Endodermal cell (in vitro differentiated cells): ENCODE measurements around the gene ZNF740. TPM values are rescaled to one million over a fixed set of nuclear protein-coding genes. Genes with fewer than 3 reads are reported as not detected.

Experiments
- DNase-seq: peaks from one replicate; pipeline ENCODE4 v3.0.0-alpha.2; 2017
- H3K27ac ChIP-seq: 2 replicates; pipeline ENCODE4 v1.5.1; 2013; ENCODE audit warnings: mild to moderate bottlenecking, low read depth, low read length, moderate library complexity
- H3K27me3 ChIP-seq: 2 replicates; pipeline ENCODE4 v1.6.1; 2013; ENCODE audit warnings: mild to moderate bottlenecking, low read length, moderate library complexity; ENCODE audit not compliant: insufficient read depth, control insufficient read depth, poor library complexity, severe bottlenecking
- H3K36me3 ChIP-seq: 2 replicates; pipeline ENCODE4 v1.7.0; 2013; ENCODE audit warnings: mild to moderate bottlenecking, low read length, moderate library complexity; ENCODE audit not compliant: control insufficient read depth, insufficient read depth
- H3K4me1 ChIP-seq: one replicate; pipeline ENCODE4 v1.7.0; 2013; ENCODE audit warnings: low read length; ENCODE audit not compliant: control insufficient read depth, insufficient read depth
- H3K4me3 ChIP-seq: 2 replicates; pipeline ENCODE4 v1.5.1; 2013; ENCODE audit warnings: mild to moderate bottlenecking, low read length, moderate library complexity
- H3K9ac ChIP-seq: 2 replicates; pipeline ENCODE4 v1.6.1; 2013; ENCODE audit warnings: mild to moderate bottlenecking, low read length, moderate library complexity; ENCODE audit not compliant: poor library complexity, severe bottlenecking; ENCODE audit errors: extremely low read depth
- H3K9me3 ChIP-seq: 2 replicates; pipeline ENCODE4 v1.6.1; 2013; ENCODE audit warnings: mild to moderate bottlenecking, low read length, moderate library complexity; ENCODE audit not compliant: control insufficient read depth
- H3K27ac Mint-ChIP-seq: 2 replicates; pipeline ENCODE4 v1.8.0; 2020; ENCODE audit warnings: mixed read lengths
- H3K27me3 Mint-ChIP-seq: 2 replicates; pipeline ENCODE4 v1.8.0; 2021; ENCODE audit warnings: mild to moderate bottlenecking, mixed read lengths; ENCODE audit not compliant: insufficient read depth
- H3K36me3 Mint-ChIP-seq: 2 replicates; pipeline ENCODE4 v1.8.0; 2020; ENCODE audit warnings: low read depth, mixed read lengths
- H3K4me1 Mint-ChIP-seq: 2 replicates; pipeline ENCODE4 v1.8.0; 2020; ENCODE audit warnings: mixed read lengths
- H3K4me3 Mint-ChIP-seq: 2 replicates; pipeline ENCODE4 v1.8.0; 2020; ENCODE audit warnings: mild to moderate bottlenecking, moderate library complexity, mixed read lengths
- H3K9me3 Mint-ChIP-seq: 2 replicates; pipeline ENCODE4 v1.8.0; 2020; ENCODE audit warnings: mild to moderate bottlenecking, mixed read lengths
- WGBS, 2 experiments: methylation state at CpG; one replicate each; pipeline versions ENCODE4 v1.1.5 to v1.1.7; 2013; ENCODE audit warnings: missing lambda C conversion rate in 2 of 2, mixed read lengths in 1 of 2; ENCODE audit not compliant: insufficient coverage in 1 of 2, insufficient read length in 1 of 2; 5-methylcytosine and 5-hydroxymethylcytosine counted together
- total RNA-seq, 2 donors: library from RNA; stranded (reverse); fragmentation: NEBNext Ultra II Directional in 1 of 2; extraction: Animal tissue kit (Norgen Biotek cat#: 25700) in 1 of 2; gene quantifications; 2 replicates in 1 of 2; 3 replicates in 1 of 2; pipeline ENCODE4 v1.2.1, GENCODE V29; 2021
- TF ChIP-seq, protein P1 (sequence below): fragments of 200-600 bp; sonication (generic); conservative IDR thresholded peaks from 2 replicates; pipeline ENCODE4 v1.5.0; 2021; ENCODE audit warnings: antibody characterized with exemption, mild to moderate bottlenecking

ZNF740 gene
- total RNA-seq, 2 donors from 2014 or later, result 54.0 to 54.6 TPM

DNA sequence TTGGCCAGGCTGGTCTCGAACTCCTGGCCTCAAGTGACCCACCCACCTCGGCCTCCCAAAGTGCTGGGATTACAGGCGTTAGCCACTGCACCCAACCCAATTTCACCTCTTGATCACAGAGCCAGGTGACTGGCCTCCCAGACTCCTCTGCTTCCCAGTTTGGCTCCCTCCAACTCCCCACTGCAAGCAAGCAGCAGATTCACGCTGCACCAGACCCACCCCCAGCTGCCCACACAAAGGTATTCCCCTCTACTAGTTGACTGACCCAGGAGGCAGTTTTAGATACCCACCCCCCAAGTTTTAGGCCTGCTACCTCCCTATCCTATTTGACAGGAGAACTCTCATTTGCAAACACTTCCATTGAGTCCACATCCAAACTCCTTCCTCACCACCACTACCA is 46.3 kb downstream of the ZNF740 start:
- Mint-ChIP-seq H3K36me3 (peaks cover 4% of the 10 kb centered on the region), H3K4me3 (no peak overlapping the region), H3K27ac (no peak overlapping the region), H3K4me1 (peaks cover 51% of the 10 kb centered on the region), H3K27me3 (peaks cover 31% of the 10 kb centered on the region), H3K9me3 (no peaks in the 10 kb centered on the region)
- H3K27ac ChIP-seq, result no peak overlapping the region
- H3K9me3 ChIP-seq, result no peaks in the 10 kb centered on the region
- H3K27me3 ChIP-seq, result peaks cover 8% of the 10 kb centered on the region
- H3K4me3 ChIP-seq, result no peak overlapping the region
- no peaks in the 10 kb centered on the region for H3K36me3 ChIP-seq
- TF ChIP-seq, protein P1, sequence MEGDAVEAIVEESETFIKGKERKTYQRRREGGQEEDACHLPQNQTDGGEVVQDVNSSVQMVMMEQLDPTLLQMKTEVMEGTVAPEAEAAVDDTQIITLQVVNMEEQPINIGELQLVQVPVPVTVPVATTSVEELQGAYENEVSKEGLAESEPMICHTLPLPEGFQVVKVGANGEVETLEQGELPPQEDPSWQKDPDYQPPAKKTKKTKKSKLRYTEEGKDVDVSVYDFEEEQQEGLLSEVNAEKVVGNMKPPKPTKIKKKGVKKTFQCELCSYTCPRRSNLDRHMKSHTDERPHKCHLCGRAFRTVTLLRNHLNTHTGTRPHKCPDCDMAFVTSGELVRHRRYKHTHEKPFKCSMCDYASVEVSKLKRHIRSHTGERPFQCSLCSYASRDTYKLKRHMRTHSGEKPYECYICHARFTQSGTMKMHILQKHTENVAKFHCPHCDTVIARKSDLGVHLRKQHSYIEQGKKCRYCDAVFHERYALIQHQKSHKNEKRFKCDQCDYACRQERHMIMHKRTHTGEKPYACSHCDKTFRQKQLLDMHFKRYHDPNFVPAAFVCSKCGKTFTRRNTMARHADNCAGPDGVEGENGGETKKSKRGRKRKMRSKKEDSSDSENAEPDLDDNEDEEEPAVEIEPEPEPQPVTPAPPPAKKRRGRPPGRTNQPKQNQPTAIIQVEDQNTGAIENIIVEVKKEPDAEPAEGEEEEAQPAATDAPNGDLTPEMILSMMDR, result no peak
- 89 to 93% methylated on average over 4 of the region's 4 CpGs for WGBS, 2 experiments
- peaks cover 11% of the 10 kb centered on the region for H3K4me1 ChIP-seq
- no peak for DNase-seq
- no peak overlapping the region for H3K9ac ChIP-seq

DNA sequence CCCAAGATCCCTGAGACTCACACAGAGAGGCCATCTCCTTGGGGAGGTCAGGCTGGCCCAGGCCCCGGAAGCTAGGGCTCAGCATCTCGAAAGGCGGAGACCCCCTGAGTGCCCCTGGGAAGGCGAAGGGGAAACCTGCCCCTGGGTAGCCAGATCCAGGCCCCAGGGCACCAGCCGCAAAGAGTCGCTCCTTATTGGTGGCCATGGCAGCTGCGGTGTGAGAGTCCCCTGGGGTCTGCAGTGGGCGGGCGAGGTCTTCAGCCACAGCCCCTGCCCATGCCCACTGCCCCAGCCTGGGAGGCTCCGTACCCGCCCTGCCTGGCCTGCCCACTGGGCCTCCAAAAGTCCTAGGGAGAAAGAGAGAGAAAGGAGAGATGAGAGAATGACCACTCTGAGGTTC is 46.8 kb downstream of the ZNF740 start:
- H3K36me3 Mint-ChIP-seq, result peaks cover 4% of the 10 kb centered on the region
- no peaks in the 10 kb centered on the region for H3K9me3 ChIP-seq
- WGBS, 2 experiments, result 88 to 94% methylated on average over 11 of the region's 11 CpGs
- H3K4me3 Mint-ChIP-seq, result no peak overlapping the region
- TF ChIP-seq, protein P1, result no peak
- H3K4me3 ChIP-seq, result no peak overlapping the region
- no peaks in the 10 kb centered on the region for H3K9me3 Mint-ChIP-seq
- peaks cover 11% of the 10 kb centered on the region for H3K4me1 ChIP-seq
- peaks cover 48% of the 10 kb centered on the region for H3K4me1 Mint-ChIP-seq
- H3K27ac Mint-ChIP-seq, result no peak overlapping the region
- H3K36me3 ChIP-seq, result no peaks in the 10 kb centered on the region
- peaks cover 8% of the 10 kb centered on the region for H3K27me3 ChIP-seq
- H3K9ac ChIP-seq, result no peak overlapping the region
- DNase-seq, result no peak
- no peak overlapping the region for H3K27ac ChIP-seq
- peaks cover 31% of the 10 kb centered on the region for H3K27me3 Mint-ChIP-seq

- Mint-ChIP-seq H3K4me1 (peaks cover 50% of the 10 kb centered on the region), H3K9me3 (no peaks in the 10 kb centered on the region)
- no peak for DNase-seq
Observed at GRCh38 chr12:53227836-53228235, 47.3 kb downstream of the ZNF740 start.

More at GRCh38 chr12:53227836-53228235, 47.3 kb downstream of the ZNF740 start:
- peaks cover 29% of the 10 kb centered on the region for H3K27me3 Mint-ChIP-seq
- no peak overlapping the region for H3K27ac Mint-ChIP-seq
- 83 to 100% methylated on average over 1 of the region's 1 CpG for WGBS, 2 experiments
- Histone ChIP-seq H3K9ac (no peak overlapping the region), H3K9me3 (no peaks in the 10 kb centered on the region), H3K4me1 (peaks cover 10% of the 10 kb centered on the region), H3K36me3 (no peaks in the 10 kb centered on the region), H3K27ac (no peak overlapping the region), H3K27me3 (peaks cover 8% of the 10 kb centered on the region), H3K4me3 (no peak overlapping the region)
- H3K36me3 Mint-ChIP-seq, result peaks cover 4% of the 10 kb centered on the region
- TF ChIP-seq, protein P1, result no peak
- no peak overlapping the region for H3K4me3 Mint-ChIP-seq
